Heart left ventricle (tissue), 16 donors: ENCODE measurements around the gene ST3GAL4. TPM values are rescaled to one million over a fixed set of nuclear protein-coding genes. Genes with fewer than 3 reads are reported as not detected.
"Not testable (repeated sequence)": the region's sequence is repeated elsewhere in the genome, so short reads cannot be mapped to it uniquely, and the experiment has no call there.

ENCODE experiments used
- ATAC-seq, 4 donors: fragments of 200-7000 bp; cut with Tn5 transposase; one replicate each; pipeline ENCODE4 v1.9.1; 2020 to 2022; ENCODE audit warnings: moderate library complexity in 4 of 4, mild to moderate bottlenecking in 3 of 4, moderate number of reproducible peaks in 1 of 4
- DNase-seq, 5 donors: peaks; one replicate each; pipeline ENCODE4 v3.0.0-alpha.2; 2020
- H3K27ac ChIP-seq, 12 donors: fragments of 200-600 bp; sonication (generic) in 4 of 12; one replicate each; pipeline versions ENCODE4 v1.5.0 to v1.8.0; 2016 to 2022; ENCODE audit warnings: mild to moderate bottlenecking in 2 of 12
- H3K27me3 ChIP-seq, 9 donors: fragments of 200-600 bp; sonication (generic) in 2 of 9; one replicate each; pipeline versions ENCODE4 v1.5.1 to v1.8.0; 2016 to 2022; ENCODE audit warnings: mild to moderate bottlenecking in 3 of 9
- H3K36me3 ChIP-seq, 9 donors: fragments of 200-600 bp; sonication (generic) in 2 of 9; one replicate each; pipeline versions ENCODE4 v1.5.0 to v1.8.0; 2018 to 2022; ENCODE audit warnings: mild to moderate bottlenecking in 2 of 9
- H3K4me1 ChIP-seq, 12 donors: fragments of 200-600 bp; sonication (generic) in 4 of 12; one replicate each; pipeline versions ENCODE4 v1.5.0 to v1.8.0; 2016 to 2022; ENCODE audit warnings: mild to moderate bottlenecking in 3 of 12
- H3K4me3 ChIP-seq, 12 donors: fragments of 200-600 bp; sonication (generic) in 4 of 12; one replicate each; pipeline versions ENCODE4 v1.5.0 to v1.8.0; 2017 to 2022; ENCODE audit warnings: mild to moderate bottlenecking in 9 of 12, moderate library complexity in 4 of 12
- H3K9me3 ChIP-seq, 12 donors: fragments of 200-600 bp; sonication (generic) in 4 of 12; one replicate each; pipeline versions ENCODE4 v1.5.0 to v1.8.0; 2016 to 2022; ENCODE audit warnings: mild to moderate bottlenecking in 1 of 12
- POLR2A ChIP-seq, 2 donors: fragments of 450-650 bp; IDR thresholded peaks; one replicate each; pipeline ENCODE4 v1.6.1; 2017; ENCODE audit warnings: antibody characterized with exemption in 2 of 2, mild to moderate bottlenecking in 2 of 2, moderate library complexity in 2 of 2
- WGBS, 4 donors: extraction: QIAGEN DNeasy Blood & Tissue Kit in 2 of 4; methylation state at CpG; one replicate each; pipeline versions ENCODE4 v1.1.5 to v1.1.7; 2013 to 2018; 5-methylcytosine and 5-hydroxymethylcytosine counted together
- intact Hi-C, 10 donors: fragments of 100-400 bp; cut with DNase I; formaldehyde crosslinking; loops; one replicate each; pipeline versions ENCODE4 v1.11.1 to v1.14.2; 2022
- polyA plus RNA-seq, 2 donors: library from polyadenylated mRNA; stranded (reverse); fragments of 200-250 nt; gene quantifications; one replicate each; pipeline ENCODE4 v1.2.3, GENCODE V29; 2013
- total RNA-seq, 9 donors: library from RNA; depleted of rRNA in 2 of 9; stranded (reverse); fragments of >200 nt in 2 of 9; fragmentation: NEBNext Ultra II Directional in 3 of 9; extraction: Animal tissue kit (Norgen Biotek cat#: 25700) in 3 of 9; gene quantifications; one replicate each; pipeline versions ENCODE4 v1.1.0 to v1.2.4, GENCODE V29; 2016 to 2023
- TF ChIP-seq, protein P1 (sequence below), 12 donors: fragments of 200-600 bp; sonication (generic) in 4 of 12; IDR thresholded peaks; one replicate each; pipeline versions ENCODE4 v1.5.0 to v1.8.0; 2018 to 2022; ENCODE audit warnings: antibody characterized with exemption in 12 of 12, mild to moderate bottlenecking in 5 of 12
- donor health status: ischemic (EF 13 %, LVEDD 7.1; RV severe dilation, severe dysfunction).
- donor health status: healthy with polysubstance abuse.
- donor health status: DM: no; HTN: yes; CAD: no.
- donor health status: DM: no; HTN: no; CAD: no.
- donor health status: ischemic (EF 25% LVEDD 6.9; RV normal size, moderate dysfunction).
- donor health status: ischemic (EF 25% LVEDD 5.7; RV mildly dilated, moderate dysfunction).
- donor health status: healthy.
- donor health status: DM: yes; HTN: yes; CAD: no.
- donor health status: ischemic (EF 35%, LVEDD 5.7; RV mildly dilated, moderate dysfunction).
- donor health status: nonischemic (EF 11% LVEDD 7.7; RV severe dilation, severe dysfunction).
- donor health status: DM: yes; HTN: yes; CAD: no.
- donor health status: PGD.
- donor health status: ischemic (EF 29% LVEDD 5.4; RV normal size, mild dysfunction).
- donor health status: nonischemic (EF 23%, LVEDD 6.1; RV moderate dilation, normal function).

The ST3GAL4 gene
- total and polyA plus RNA-seq, 11 donors, result 30.6 to 168 (median 66.1) TPM

DNA sequence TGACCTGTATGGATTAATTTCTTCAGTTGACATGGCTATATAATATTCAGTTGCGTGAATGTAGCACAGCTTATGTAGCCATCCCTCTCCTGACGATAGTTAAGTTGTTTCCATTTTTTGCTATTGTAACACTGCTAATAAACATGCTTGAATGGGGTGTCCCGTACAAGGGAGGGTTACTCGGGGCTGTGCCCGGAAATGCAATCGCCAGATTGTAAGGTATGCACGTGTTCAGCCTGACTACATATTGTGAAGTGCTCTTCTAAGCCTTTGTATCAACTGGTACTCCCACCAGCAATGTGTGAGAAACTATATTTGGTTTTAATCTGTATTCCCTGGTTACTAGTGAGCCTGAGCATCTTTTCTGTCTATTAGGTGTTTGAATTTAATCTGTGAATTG is 16.1 kb downstream of the ST3GAL4 start:
- ATAC-seq (no peak), DNase-seq (no peak)
- H3K4me3 ChIP-seq, result no peak overlapping the region
- 61 to 73% (median 66%) methylated on average over 7 of the region's 7 CpGs for WGBS, 4 donors
- no peaks in the 10 kb centered on the region for H3K9me3 ChIP-seq
- no peaks in the 10 kb centered on the region for H3K27me3 ChIP-seq
- TF ChIP-seq, protein P1, sequence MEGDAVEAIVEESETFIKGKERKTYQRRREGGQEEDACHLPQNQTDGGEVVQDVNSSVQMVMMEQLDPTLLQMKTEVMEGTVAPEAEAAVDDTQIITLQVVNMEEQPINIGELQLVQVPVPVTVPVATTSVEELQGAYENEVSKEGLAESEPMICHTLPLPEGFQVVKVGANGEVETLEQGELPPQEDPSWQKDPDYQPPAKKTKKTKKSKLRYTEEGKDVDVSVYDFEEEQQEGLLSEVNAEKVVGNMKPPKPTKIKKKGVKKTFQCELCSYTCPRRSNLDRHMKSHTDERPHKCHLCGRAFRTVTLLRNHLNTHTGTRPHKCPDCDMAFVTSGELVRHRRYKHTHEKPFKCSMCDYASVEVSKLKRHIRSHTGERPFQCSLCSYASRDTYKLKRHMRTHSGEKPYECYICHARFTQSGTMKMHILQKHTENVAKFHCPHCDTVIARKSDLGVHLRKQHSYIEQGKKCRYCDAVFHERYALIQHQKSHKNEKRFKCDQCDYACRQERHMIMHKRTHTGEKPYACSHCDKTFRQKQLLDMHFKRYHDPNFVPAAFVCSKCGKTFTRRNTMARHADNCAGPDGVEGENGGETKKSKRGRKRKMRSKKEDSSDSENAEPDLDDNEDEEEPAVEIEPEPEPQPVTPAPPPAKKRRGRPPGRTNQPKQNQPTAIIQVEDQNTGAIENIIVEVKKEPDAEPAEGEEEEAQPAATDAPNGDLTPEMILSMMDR (IDR thresholded peaks at IDR 0.05), result no peak
- no peak for TF ChIP-seq POLR2A (IDR thresholded peaks at IDR 0.05)
- intact Hi-C loops, result no loop called here
- no peaks in the 10 kb centered on the region for H3K36me3 ChIP-seq
- peaks cover 0 to 73% (median 24%) of the 10 kb centered on the region in 12 donors for H3K4me1 ChIP-seq
- peak overlapping the region in 2 of 12 donors; percentile 8 to 12 for H3K27ac ChIP-seq

- peaks cover 0 to 60% (median 21%) of the 10 kb centered on the region in 12 donors for H3K4me1 ChIP-seq
- not testable (repeated sequence) for H3K27me3 ChIP-seq
These were observed 18.0 kb downstream of the ST3GAL4 start for GRCh38 chr11:126373389-126374066.

DNA sequence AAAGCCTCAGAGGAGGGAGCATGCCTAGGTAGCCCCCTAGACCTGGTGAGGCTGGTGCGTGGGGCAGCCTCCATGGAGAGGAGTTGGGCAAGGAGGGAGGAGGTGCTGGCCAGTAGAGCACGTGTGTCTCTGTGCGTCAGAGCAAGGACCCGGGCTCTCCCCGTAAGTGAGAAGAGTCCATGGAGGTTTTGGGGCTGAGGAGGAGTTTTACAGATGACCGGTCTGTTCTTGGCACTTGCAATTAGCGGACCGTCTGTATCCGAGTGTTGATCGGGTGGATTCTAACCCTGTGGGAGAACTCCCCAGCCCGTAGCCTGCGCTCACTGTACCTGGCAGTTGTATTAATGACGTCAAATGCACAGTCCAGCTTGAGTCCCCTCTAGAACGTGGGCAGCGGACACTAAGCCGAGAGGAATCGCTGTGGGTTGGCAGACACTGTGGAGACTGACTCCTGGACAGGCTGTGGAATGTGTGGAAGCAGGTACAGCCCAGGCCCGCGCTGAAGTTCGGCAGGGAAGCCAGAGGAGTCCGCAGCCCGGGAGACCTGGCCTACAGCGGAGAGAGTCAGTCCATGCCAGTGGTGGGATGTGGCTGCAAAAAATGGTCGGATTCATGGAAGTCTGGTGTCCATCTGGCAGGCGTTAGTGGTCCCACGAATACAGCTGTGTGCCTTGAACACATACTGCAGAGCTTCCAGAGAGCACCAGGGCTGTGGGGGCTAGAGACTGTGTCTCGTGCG is 19.2 kb downstream of the ST3GAL4 start:
- Histone ChIP-seq H3K4me1 (peaks cover 0 to 64% (median 31%) of the 10 kb centered on the region in 12 donors), H3K27ac (peak overlapping the region in 7 of 12 donors; percentile 20 to 69 (median 51))
- WGBS, 4 donors, result 74 to 84% (median 79%) methylated on average over 18 to 21 of the region's 28 CpGs
- H3K4me3 ChIP-seq, H3K36me3 ChIP-seq, DNase-seq, intact Hi-C loops, H3K27me3 ChIP-seq, H3K9me3 ChIP-seq: not testable (repeated sequence)
- ATAC-seq, result peak; percentile 34 to 66 (median 63)

More at GRCh38 chr11:126373389-126374066, 18.0 kb downstream of the ST3GAL4 start:
- intact Hi-C loops, H3K36me3 ChIP-seq, H3K4me3 ChIP-seq, H3K9me3 ChIP-seq, DNase-seq: not testable (repeated sequence)
- peak overlapping the region in 9 of 12 donors; percentile 15 to 69 (median 51) for H3K27ac ChIP-seq
- 33 to 60% (median 42%) methylated on average over 8 to 12 of the region's 12 CpGs for WGBS, 4 donors
- peak; percentile 87 to 93 (median 90) for ATAC-seq

DNA sequence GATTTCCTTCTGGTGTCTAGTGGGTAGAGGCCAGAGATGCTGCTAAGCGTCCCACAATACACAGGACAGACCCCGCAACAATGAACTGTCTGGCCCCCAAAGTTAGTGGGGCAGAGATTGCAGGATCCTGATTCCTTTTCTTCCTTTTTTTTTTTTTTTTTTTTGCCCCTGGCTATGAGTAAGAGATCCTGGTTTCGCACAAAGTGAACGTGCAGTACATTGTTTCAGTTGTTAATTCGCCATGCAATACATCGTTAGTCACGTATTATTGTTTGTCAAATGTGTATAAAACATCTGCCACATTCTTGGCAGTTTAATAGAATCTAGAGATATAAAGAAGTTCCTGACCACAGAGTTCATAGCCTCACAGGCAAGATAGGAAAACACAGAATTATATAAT is 20.2 kb downstream of the ST3GAL4 start:
- Histone ChIP-seq H3K4me1 (peaks cover 0 to 74% (median 28%) of the 10 kb centered on the region in 12 donors), H3K9me3 (no peaks in the 10 kb centered on the region), H3K27ac (peak overlapping the region in 2 of 12 donors; percentile 0 to 33), H3K36me3 (peaks cover 0 to under 1% (median 0%) of the 10 kb centered on the region in 9 donors), H3K27me3 (no peaks in the 10 kb centered on the region), H3K4me3 (no peak overlapping the region)
- DNase-seq (no peak), ATAC-seq (no peak)
- TF ChIP-seq POLR2A (IDR thresholded peaks at IDR 0.05), result no peak
- TF ChIP-seq, protein P1 (IDR thresholded peaks at IDR 0.05), result no peak
- WGBS, 4 donors, result 68 to 74% (median 71%) methylated on average over 7 of the region's 7 CpGs
- intact Hi-C loops, result no loop called here

GRCh38 chr11:126378763-126379162 is 23.3 kb downstream of the ST3GAL4 start:
- no peaks in the 10 kb centered on the region for H3K27me3 ChIP-seq
- WGBS, 4 donors, result 30 to 40% (median 37%) methylated on average over 4 of the region's 4 CpGs
- no peak overlapping the region for H3K4me3 ChIP-seq
- no peak for TF ChIP-seq POLR2A (IDR thresholded peaks at IDR 0.05)
- TF ChIP-seq, protein P1 (IDR thresholded peaks at IDR 0.05), result no peak
- peaks cover 0 to 72% (median 23%) of the 10 kb centered on the region in 12 donors for H3K4me1 ChIP-seq
- peak in 2 of 4 donors; percentile 28 to 33 for ATAC-seq
- peak overlapping the region in 2 of 12 donors; percentile 5 to 18 for H3K27ac ChIP-seq
- DNase-seq, result no peak
- H3K9me3 ChIP-seq, result no peaks in the 10 kb centered on the region
- intact Hi-C loops, result no loop called here
- peaks cover 0 to 3% (median 0%) of the 10 kb centered on the region in 9 donors for H3K36me3 ChIP-seq
